Measurements from ENCODE around the gene VSIG8.

The VSIG8 gene

GRCh38 chr1:159882527-159882862 lies 20.0 kb upstream of the VSIG8 start:
- no peak overlapping the region for H3K4me3 ChIP-seq (ENCODE audit: low read depth, low read length)
- TF ChIP-seq, protein P1, sequence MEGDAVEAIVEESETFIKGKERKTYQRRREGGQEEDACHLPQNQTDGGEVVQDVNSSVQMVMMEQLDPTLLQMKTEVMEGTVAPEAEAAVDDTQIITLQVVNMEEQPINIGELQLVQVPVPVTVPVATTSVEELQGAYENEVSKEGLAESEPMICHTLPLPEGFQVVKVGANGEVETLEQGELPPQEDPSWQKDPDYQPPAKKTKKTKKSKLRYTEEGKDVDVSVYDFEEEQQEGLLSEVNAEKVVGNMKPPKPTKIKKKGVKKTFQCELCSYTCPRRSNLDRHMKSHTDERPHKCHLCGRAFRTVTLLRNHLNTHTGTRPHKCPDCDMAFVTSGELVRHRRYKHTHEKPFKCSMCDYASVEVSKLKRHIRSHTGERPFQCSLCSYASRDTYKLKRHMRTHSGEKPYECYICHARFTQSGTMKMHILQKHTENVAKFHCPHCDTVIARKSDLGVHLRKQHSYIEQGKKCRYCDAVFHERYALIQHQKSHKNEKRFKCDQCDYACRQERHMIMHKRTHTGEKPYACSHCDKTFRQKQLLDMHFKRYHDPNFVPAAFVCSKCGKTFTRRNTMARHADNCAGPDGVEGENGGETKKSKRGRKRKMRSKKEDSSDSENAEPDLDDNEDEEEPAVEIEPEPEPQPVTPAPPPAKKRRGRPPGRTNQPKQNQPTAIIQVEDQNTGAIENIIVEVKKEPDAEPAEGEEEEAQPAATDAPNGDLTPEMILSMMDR (IDR thresholded peaks at IDR 0.05; ENCODE audit: borderline replicate concordance, insufficient read depth, low read depth, low read length), result no peak

DNA sequence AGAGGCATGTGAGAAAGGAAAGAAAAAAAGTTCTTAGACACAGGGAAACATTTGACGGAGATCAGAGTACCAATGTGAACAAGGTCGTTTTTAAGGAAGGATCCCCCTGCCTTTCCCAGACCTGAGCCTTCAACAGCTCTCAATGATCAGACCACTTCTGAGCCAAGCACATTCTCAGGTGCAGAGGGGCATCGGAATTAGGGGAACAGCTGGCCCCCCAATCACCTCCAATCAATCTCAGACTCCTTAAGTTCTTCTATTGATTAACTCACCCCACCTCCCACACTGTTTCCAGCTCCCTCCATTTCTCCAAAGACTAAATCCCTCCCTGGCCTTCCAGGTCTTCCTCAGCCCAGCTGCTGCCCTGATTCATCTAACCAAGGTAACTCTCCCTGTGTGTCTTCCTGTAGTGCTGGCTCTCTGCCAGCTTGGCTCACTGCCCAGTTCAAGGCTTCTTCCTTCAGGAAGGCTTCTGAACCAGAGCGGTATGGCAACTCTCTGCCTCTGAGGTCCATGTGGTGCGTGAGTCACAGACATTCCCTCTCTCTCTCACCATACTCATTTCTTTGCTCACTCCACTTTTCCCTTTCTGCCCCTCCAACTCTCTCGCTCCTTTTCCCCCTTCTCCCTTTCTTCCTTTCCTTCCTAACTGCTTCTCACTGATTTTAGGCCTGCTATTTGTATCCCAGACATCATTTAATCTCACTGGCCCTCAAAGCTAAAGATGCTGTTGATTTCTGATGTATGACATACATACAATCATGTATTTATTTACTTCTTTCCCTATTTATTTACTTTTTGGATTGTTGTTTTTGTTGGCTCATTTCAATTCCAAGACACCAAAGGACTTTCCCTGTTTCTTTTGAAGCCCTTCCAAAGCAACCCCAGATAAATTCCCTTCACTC lies 19.4 kb upstream of the VSIG8 start:
- TF ChIP-seq, protein P1 (IDR thresholded peaks at IDR 0.05; ENCODE audit: borderline replicate concordance, insufficient read depth, low read depth, low read length), result no peak
- H3K4me3 ChIP-seq (ENCODE audit: low read depth, low read length), result no peak overlapping the region

- TF ChIP-seq, protein P1 (IDR thresholded peaks at IDR 0.05; ENCODE audit: borderline replicate concordance, insufficient read depth, low read depth, low read length), result no peak
- no peak overlapping the region for H3K4me3 ChIP-seq (ENCODE audit: low read depth, low read length)
Observed at GRCh38 chr1:159880430-159880829, 18.0 kb upstream of the VSIG8 start.

- TF ChIP-seq, protein P1 (IDR thresholded peaks at IDR 0.05; ENCODE audit: borderline replicate concordance, insufficient read depth, low read depth, low read length), result no peak
- no peak overlapping the region for H3K4me3 ChIP-seq (ENCODE audit: low read depth, low read length)
Observed at GRCh38 chr1:159879977-159880376, 17.5 kb upstream of the VSIG8 start.

GRCh38 chr1:159879136-159879535 lies 16.7 kb upstream of the VSIG8 start:
- TF ChIP-seq, protein P1 (IDR thresholded peaks at IDR 0.05; ENCODE audit: borderline replicate concordance, insufficient read depth, low read depth, low read length), result no peak
- no peak overlapping the region for H3K4me3 ChIP-seq (ENCODE audit: low read depth, low read length)

GRCh38 chr1:159877695-159878444 lies 15.4 kb upstream of the VSIG8 start:
- TF ChIP-seq, protein P1 (IDR thresholded peaks at IDR 0.05; ENCODE audit: borderline replicate concordance, insufficient read depth, low read depth, low read length), result no peak
- H3K4me3 ChIP-seq (ENCODE audit: low read depth, low read length), result no peak overlapping the region

All from GM12875 (cell line).